ENCODE results near the gene GABBR2.

The GABBR2 gene

GRCh38 chr9:98708933-98709911 lies at the start of gene GABBR2:
Gene GABBR2, minus strand, starts transcription at chr9:98708935. Its CDS starts 198 bp downstream, at chr9:98708737.
- no peak within 1 kb of the TSS for H3K27ac ChIP-seq

DNA sequence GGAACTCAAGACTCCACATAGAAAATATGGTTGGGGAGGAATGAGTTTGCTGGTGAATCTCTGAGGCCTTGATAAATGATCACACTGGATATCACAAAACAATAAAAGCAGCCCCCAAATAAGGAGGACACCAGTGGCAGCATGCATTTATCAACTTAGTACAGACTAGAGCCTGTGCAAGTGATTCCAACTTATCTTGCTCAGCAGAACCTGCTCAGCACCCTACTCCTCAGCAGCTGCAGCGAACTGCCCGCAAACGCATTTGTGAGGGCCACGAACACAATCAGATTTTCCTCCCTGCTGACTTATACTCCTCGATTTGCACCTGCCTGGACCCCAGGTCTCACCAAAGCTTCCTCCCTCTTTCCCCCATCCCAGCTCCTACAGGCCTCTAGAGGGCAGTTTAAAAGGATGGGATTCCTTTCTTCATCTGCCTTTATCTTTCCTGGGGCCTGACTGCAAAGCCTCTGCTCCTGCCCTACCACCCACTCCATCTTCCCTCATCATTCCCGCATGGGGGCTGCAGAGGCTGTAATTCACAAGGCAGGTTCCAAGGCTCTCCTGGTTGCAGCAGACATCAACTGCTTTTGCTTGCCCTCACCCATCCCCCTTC lies 46.4 kb upstream of the GABBR2 start:
- no peak for DNase-seq (ENCODE audit: low read depth, low spot score)
- no peak overlapping the region for H3K27ac ChIP-seq

More at GRCh38 chr9:98708933-98709911, at the start of gene GABBR2:
- DNase-seq (ENCODE audit: low read depth, low spot score) = no peak

DNA sequence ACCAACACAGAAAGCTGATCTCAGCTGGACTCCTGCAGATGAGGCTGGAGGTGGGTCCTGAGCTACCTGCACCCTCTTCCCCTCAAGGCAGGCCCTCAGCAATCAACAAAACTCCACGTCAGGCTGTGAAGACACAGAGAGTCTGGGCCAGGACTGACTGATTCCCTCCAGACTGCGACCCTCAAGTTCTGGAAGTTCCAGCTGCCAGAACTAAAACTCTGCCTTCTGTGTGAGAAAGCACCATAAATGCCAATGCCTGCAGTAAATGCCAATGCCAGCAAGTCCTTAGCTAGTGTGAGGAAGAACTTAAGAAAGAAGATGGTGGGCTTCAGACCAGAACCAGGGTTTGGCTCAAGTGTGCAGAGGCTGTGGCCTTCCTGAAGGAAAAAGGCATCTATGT lies 42.5 kb upstream of the GABBR2 start:
- no peak overlapping the region for H3K27ac ChIP-seq
- DNase-seq (ENCODE audit: low read depth, low spot score) = no peak

- H3K27ac ChIP-seq = no peak overlapping the region
- no peak for DNase-seq (ENCODE audit: low read depth, low spot score)
Observed at GRCh38 chr9:98750364-98751060, 41.8 kb upstream of the GABBR2 start.

- DNase-seq (ENCODE audit: low read depth, low spot score) = no peak
- no peak overlapping the region for H3K27ac ChIP-seq
Observed at GRCh38 chr9:98747476-98747875, 38.7 kb upstream of the GABBR2 start.

DNA sequence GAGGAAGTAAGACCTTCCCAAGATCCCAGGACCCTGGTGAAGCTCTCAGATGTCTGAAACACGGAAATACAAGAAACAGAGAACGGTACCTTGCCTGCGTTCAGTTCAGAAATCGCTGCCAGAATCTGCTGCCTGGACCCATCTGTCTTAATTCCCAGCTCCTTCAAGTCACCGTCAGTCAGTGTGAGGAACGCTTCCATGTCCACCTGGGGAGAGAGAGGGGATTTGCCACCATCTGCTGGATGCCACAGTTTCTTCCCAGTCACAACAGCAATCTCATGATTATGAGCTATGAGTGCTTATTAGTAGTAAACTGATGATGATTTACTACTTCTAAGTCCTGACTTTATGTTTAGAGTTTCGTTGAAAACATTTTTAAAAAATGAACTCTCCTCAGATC lies 36.7 kb upstream of the GABBR2 start:
- no peak for DNase-seq (ENCODE audit: low read depth, low spot score)
- no peak overlapping the region for H3K27ac ChIP-seq

GRCh38 chr9:98743818-98744611 lies 35.3 kb upstream of the GABBR2 start:
- no peak for DNase-seq (ENCODE audit: low read depth, low spot score)
- H3K27ac ChIP-seq = no peak overlapping the region

DNA sequence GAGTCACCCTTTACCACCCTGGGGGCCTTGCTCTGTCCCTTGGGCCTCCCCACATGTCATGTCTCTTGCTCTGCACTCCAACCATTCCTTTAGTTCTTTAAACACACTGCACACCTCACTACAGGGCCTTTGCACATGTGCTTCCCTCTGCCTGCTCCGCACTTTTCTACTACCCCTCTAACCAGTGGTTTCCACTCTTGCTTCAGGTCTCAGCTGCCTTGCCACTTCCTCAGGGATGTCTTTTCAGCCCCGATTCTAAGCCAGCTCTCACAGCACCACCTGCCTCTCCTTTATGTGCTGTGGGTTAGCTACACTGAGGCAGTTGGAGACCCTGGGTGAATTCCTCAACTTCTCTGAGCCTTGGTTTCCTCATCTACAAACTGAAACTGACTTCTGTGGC lies 34.6 kb upstream of the GABBR2 start:
- DNase-seq (ENCODE audit: low read depth, low spot score) = no peak
- no peak overlapping the region for H3K27ac ChIP-seq

GRCh38 chr9:98742325-98743280 lies 33.9 kb upstream of the GABBR2 start:
- no peak for DNase-seq (ENCODE audit: low read depth, low spot score)
- no peak overlapping the region for H3K27ac ChIP-seq

- no peak for DNase-seq (ENCODE audit: low read depth, low spot score)
- H3K27ac ChIP-seq = no peak overlapping the region
Observed at GRCh38 chr9:98740226-98740881, 31.6 kb upstream of the GABBR2 start.

DNA sequence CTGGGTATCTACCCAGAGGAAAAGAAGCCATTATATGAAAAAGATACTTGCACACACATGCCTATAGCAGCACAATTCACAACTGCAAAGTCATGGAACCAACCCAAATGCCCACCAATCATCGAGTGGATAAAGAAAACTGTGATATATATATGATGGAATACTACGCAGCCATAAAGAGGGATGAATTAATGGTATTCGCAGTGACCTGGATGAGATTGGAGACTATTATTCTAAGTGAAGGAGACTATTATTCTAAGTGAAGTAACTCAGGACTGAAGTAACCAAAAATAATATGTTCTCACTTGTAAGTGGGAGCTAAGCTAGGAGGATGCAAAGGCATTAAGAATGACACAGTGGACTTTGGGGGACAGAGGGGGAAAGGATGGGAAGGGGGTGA lies 30.0 kb upstream of the GABBR2 start:
- no peak overlapping the region for H3K27ac ChIP-seq
- no peak for DNase-seq (ENCODE audit: low read depth, low spot score)

GRCh38 chr9:98736226-98736625 lies 27.5 kb upstream of the GABBR2 start:
- no peak overlapping the region for H3K27ac ChIP-seq
- DNase-seq (ENCODE audit: low read depth, low spot score) = no peak

DNA sequence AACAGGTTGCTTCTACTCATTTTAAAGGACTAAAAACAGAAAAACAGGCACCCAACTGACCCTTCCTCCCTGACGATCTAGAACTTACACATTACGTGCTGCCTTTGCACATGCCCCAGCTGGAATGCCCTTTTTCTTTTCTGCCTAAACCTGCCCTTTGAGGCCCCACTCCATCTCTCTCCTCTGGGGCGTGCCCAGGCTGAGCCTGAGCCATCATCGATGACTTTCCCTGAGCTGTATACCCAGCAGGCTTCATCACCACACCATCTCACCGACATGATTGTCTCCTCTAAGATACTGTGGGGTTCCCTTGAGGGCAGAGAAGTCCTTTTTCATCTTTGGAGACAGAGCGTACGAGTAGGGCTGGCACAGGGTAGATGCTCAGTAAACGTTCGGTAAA lies 24.1 kb upstream of the GABBR2 start:
- DNase-seq (ENCODE audit: low read depth, low spot score) = no peak
- no peak overlapping the region for H3K27ac ChIP-seq

- DNase-seq (ENCODE audit: low read depth, low spot score) = no peak
- H3K27ac ChIP-seq = no peak overlapping the region
Observed at GRCh38 chr9:98732091-98732490, 23.4 kb upstream of the GABBR2 start.

- no peak for DNase-seq (ENCODE audit: low read depth, low spot score)
- no peak overlapping the region for H3K27ac ChIP-seq
Observed at GRCh38 chr9:98730871-98731270, 22.1 kb upstream of the GABBR2 start.

DNA sequence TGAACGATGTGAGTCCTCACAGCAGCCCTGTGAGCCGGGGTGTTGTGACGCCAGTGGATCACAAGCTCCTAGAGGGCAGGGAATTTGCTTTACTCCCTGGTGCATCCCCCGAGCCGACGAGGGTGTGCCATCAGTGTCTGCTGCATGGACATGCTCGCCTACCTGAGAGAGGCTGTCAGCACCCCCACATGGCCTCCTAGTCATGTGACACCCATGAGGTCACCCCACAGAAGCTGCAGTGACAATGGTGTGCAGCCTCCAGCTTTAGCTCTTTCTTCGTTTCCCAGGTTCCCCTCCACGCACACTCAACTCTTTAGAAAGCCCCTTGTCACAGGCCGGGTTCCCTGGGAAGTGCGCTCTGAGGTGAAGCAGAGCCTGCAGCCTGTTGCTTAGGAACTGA lies 19.8 kb upstream of the GABBR2 start:
- H3K27ac ChIP-seq = no peak overlapping the region

DNA sequence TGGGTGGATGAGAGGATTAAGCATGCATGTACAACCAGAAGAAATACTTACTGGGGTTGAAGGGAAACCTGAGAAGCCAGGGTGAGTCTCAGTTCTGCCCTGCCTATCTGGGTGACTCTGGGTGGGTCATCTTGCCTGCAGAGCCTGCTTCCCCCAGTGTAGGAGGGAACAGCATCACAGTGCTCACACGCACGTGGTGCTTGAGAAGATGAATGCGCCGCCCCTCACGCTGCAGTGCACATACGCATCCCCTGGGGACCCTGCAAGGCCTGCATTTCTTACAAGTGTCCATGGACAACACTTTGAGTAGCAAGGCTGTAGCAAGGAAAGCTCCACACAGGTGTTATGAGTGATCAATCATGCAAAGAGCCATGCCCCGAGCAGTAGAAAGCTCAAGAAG lies 18.7 kb upstream of the GABBR2 start:
- no peak overlapping the region for H3K27ac ChIP-seq
- DNase-seq (ENCODE audit: low read depth, low spot score) = no peak

More for the DNA sequence above, 19.8 kb upstream of the GABBR2 start:
- DNase-seq (ENCODE audit: low read depth, low spot score) = no peak

- no peak overlapping the region for H3K27ac ChIP-seq
- no peak for DNase-seq (ENCODE audit: low read depth, low spot score)
Observed at GRCh38 chr9:98726735-98727134, 18.0 kb upstream of the GABBR2 start.
